ENCODE measurements around the gene ERN1.
"Not testable (repeated sequence)": the region's sequence is repeated elsewhere in the genome, so short reads cannot be mapped to it uniquely, and the experiment has no call there.

ERN1 gene

GRCh38 chr17:64016974-64017373 lies 113.0 kb downstream of the ERN1 start:
- Mint-ChIP-seq H3K36me3 (ENCODE audit: low read depth) (peaks cover 11% of the 10 kb centered on the region), H3K27me3 (no peaks in the 10 kb centered on the region), H3K4me1 (ENCODE audit: low read depth) (peaks cover 84% of the 10 kb centered on the region), H3K4me3 (peak overlapping the region; percentile 100), H3K27ac (peak overlapping the region; percentile 93), H3K9me3 (no peaks in the 10 kb centered on the region)

DNA sequence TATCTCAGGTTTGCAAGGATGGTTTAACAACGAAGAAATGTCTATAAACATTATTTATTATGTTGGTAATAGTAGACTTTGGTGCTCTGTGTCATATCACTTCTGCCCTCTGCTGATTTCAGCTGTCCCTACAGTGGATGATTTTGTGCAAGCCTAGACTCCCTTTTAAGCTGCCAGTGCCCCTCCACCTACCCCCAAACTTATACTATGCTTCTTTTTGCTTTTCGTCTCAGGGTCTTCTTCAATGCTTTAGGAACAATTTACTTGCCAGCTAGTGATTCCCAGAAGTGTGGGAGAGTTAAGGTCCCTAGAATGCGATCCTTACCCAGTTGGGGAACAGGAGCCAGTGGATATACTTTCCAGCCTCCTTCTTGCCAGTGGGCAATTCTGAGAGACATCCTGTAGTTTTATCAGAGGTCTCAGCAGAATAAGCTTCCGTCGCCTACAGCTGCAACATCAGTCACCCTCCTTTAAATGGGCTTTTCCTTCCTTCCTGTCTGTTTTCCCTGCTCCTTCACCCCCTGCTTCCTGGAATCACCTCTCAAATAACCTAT lies 113.6 kb downstream of the ERN1 start:
- peaks cover 18% of the 10 kb centered on the region for H3K36me3 Mint-ChIP-seq (ENCODE audit: low read depth)
- H3K9me3 Mint-ChIP-seq, result no peaks in the 10 kb centered on the region
- peak overlapping the region; percentile 100 for H3K4me3 Mint-ChIP-seq
- no peaks in the 10 kb centered on the region for H3K27me3 Mint-ChIP-seq
- H3K4me1 Mint-ChIP-seq (ENCODE audit: low read depth), result peaks cover 84% of the 10 kb centered on the region
- peak overlapping the region; percentile 93 for H3K27ac Mint-ChIP-seq

GRCh38 chr17:64015447-64015846 lies 114.5 kb downstream of the ERN1 start:
- Mint-ChIP-seq H3K27me3 (no peaks in the 10 kb centered on the region), H3K36me3 (ENCODE audit: low read depth) (peaks cover 27% of the 10 kb centered on the region), H3K4me1 (ENCODE audit: low read depth) (peaks cover 84% of the 10 kb centered on the region), H3K4me3 (peak overlapping the region; percentile 71), H3K9me3 (no peaks in the 10 kb centered on the region), H3K27ac (peak overlapping the region; percentile 93)

DNA sequence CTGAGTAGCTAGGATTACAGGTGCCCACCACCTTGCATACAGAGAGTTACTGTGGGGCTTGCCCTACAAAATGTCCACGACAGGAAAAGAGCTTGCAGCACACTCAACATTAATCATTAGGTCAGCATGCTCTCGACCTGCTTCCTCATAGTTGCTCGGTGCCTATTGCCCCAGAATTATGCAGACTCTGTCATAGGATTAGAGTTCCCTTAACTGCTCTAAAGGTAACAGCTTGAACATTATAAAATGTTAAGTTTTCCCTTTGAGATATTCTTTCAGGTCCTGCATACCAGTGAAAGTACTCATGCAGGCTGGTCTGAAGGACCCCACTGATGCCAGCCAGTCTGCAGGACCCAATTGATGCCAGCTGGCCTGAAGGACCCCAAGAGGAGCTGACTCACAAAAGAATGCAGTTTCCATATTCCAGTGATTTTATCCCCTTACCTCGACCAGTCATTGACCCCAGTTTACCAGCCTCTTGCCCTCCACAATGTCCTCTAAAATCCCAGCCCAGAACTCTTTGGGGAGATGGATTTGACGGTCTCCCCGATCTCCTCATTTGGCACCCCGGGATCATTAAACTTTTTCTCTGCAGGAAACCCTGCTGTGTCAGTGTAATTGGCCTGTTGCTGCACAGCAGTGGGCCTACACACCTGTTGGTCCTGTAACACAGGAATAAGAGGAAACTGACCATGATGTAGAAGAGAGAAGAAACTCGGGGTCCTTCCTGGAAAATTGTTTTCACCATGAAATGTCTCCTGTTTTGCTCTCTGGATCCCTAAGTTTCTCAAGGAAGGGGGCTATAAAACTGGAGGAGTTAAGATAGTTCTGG lies 120.2 kb downstream of the ERN1 start:
- Mint-ChIP-seq H3K9me3 (no peaks in the 10 kb centered on the region), H3K27me3 (no peaks in the 10 kb centered on the region), H3K27ac (peak overlapping the region; percentile 29), H3K36me3 (ENCODE audit: low read depth) (peaks cover 27% of the 10 kb centered on the region), H3K4me1 (ENCODE audit: low read depth) (peaks cover 76% of the 10 kb centered on the region), H3K4me3 (no peak overlapping the region)

DNA sequence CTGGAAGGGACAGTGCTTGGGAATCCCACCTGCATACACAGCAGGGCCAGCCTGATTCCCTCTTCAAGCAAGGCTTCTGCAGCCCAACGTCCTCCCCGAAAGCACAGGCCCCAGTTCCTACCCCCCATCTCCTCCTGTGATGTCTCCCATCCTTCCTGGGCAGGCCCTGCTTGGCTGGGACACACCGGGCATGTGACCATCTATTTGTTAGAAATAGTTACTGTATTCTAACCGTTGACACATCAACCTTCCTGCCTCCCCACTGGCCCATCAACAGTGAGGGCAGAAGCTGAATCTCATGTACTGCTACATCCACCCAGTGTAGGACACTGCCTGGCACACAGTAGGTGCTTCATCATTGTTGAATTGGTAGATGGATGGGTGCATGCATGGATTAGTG lies 121.1 kb downstream of the ERN1 start:
- H3K27me3 Mint-ChIP-seq, result no peaks in the 10 kb centered on the region
- H3K36me3 Mint-ChIP-seq (ENCODE audit: low read depth), result peaks cover 32% of the 10 kb centered on the region
- no peaks in the 10 kb centered on the region for H3K9me3 Mint-ChIP-seq
- peaks cover 66% of the 10 kb centered on the region for H3K4me1 Mint-ChIP-seq (ENCODE audit: low read depth)
- H3K4me3 Mint-ChIP-seq, result no peak overlapping the region
- H3K27ac Mint-ChIP-seq, result peak overlapping the region; percentile 29

DNA sequence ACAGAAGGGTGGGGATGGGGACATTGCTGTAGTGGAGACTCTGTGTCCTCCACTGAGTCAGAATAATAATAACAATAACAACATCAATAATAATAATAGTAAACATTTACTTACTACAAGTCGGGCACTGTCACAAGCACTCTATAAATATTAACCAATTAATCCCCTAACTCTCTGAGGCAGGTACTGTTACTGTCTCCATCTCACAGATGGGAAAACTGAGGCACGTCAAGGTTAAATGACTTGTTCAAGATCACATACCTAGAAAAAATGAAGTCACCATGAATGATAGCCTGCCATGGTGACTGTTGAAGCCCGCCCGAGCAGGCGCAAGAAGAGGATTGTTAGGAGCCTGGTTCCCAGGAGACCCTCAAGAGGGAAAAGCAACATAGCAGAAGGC lies 121.6 kb downstream of the ERN1 start:
- Mint-ChIP-seq H3K9me3 (no peaks in the 10 kb centered on the region), H3K36me3 (ENCODE audit: low read depth) (peaks cover 37% of the 10 kb centered on the region), H3K27me3 (no peaks in the 10 kb centered on the region), H3K4me1 (ENCODE audit: low read depth) (peaks cover 61% of the 10 kb centered on the region), H3K4me3 (no peak overlapping the region), H3K27ac (no peak overlapping the region)

DNA sequence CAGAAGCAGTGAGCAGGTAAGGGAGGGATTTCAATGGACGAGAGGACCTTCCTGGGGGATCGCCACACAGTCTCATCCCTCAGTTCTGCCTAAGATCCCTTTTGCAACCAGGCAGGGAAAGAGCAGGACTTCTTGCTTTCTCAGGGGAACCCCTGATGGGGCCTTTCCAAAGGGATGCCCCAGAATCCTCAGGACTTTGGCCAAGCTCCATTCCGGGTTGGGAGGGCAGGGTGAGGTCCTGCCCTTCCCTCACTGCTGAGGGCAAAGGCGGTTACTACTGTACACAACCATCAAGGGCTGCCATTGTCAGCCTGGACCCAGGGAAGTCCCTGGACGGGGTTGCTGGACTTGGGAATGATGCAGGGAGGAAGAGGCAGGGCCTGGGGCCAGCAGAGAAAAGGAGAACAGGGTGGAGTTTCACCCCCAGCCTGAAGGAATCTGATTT lies 122.1 kb downstream of the ERN1 start:
- no peaks in the 10 kb centered on the region for H3K27me3 Mint-ChIP-seq
- no peak overlapping the region for H3K4me3 Mint-ChIP-seq
- peaks cover 56% of the 10 kb centered on the region for H3K4me1 Mint-ChIP-seq (ENCODE audit: low read depth)
- peaks cover 38% of the 10 kb centered on the region for H3K36me3 Mint-ChIP-seq (ENCODE audit: low read depth)
- H3K27ac Mint-ChIP-seq, result no peak overlapping the region
- no peaks in the 10 kb centered on the region for H3K9me3 Mint-ChIP-seq

DNA sequence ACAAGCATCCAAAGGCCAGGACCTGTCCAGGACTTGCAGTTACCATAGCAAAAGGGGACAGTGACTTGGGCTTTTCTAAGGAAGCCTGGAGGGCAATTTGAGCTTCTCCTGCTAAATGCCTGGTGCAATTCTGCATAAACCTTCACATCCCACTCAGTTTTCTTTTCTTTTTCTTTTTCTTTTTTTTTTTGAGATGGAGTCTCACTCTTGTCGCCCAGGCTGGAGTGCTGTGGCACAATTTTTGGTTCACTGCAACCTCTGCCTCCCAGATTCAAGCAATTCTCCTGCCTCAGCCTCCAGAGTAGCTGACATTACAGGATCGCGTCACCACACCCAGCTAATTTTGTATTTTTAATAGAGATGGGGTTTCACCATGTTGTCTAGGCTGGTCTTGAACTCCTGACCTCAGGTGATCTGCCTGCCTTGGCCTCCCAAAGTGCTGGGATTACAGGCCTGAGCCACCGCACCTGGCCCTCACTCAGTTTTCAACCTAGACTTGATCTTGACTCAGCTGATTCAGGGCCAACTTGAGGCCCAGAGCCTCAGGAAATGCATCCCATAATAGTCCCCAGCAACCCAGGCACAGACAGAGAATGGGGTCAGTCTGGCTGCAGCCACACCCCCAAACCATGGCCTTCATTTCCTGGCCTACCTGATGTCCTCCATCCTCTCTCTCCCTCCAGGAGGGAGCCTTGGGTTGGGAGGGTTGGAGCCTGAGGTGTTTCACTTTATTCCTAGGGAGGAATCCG lies 122.7 kb downstream of the ERN1 start:
- H3K36me3 Mint-ChIP-seq (ENCODE audit: low read depth), result peaks cover 34% of the 10 kb centered on the region
- not testable (repeated sequence) for H3K4me3 Mint-ChIP-seq, H3K27ac Mint-ChIP-seq, H3K27me3 Mint-ChIP-seq, H3K9me3 Mint-ChIP-seq
- peaks cover 53% of the 10 kb centered on the region for H3K4me1 Mint-ChIP-seq (ENCODE audit: low read depth)

DNA sequence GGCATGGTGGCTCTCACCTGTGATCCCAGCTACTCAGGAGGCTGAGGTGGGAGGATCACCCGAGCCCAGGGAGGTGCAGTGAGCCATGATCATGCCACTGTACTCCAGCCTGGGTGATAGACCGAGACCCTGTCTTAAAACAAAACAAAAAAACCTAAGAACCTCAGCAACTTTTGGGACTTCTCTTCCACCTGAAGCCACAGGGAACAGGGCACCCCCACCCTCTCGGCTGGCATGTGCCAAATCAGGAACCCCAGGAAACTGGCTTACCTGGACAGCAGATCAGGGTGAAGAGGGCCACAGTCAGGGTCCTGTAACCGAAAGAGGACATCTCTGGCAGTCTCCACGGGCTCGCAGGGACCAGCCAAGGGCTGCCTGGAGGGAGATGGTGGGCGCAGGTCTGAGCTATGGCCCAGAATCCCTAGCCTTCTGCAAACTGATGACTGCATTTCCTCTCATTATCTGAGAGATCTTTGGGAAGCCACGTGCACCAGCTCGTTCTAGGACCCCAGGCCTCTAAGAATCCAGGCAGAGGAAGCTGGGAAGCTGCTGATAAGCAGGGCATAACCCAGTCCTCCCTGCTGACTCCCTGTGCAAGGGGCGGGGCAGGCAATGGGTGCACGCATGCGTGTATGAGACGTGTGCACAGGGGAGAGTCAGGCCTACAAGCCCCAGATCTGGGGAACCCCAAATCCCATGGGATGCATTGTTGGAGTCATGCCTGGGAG lies 123.4 kb downstream of the ERN1 start:
- H3K27me3 Mint-ChIP-seq, result no peaks in the 10 kb centered on the region
- no peak overlapping the region for H3K27ac Mint-ChIP-seq
- H3K9me3 Mint-ChIP-seq, result no peaks in the 10 kb centered on the region
- peaks cover 47% of the 10 kb centered on the region for H3K4me1 Mint-ChIP-seq (ENCODE audit: low read depth)
- H3K4me3 Mint-ChIP-seq, result no peak overlapping the region
- peaks cover 29% of the 10 kb centered on the region for H3K36me3 Mint-ChIP-seq (ENCODE audit: low read depth)

GRCh38 chr17:64005734-64006167 lies 124.2 kb downstream of the ERN1 start:
- Mint-ChIP-seq H3K9me3 (no peaks in the 10 kb centered on the region), H3K36me3 (ENCODE audit: low read depth) (peaks cover 21% of the 10 kb centered on the region), H3K27me3 (no peaks in the 10 kb centered on the region), H3K27ac (no peak overlapping the region), H3K4me3 (no peak overlapping the region), H3K4me1 (ENCODE audit: low read depth) (peaks cover 40% of the 10 kb centered on the region)

GRCh38 chr17:64004903-64005733 lies 124.8 kb downstream of the ERN1 start:
- H3K27ac Mint-ChIP-seq, result no peak overlapping the region
- no peaks in the 10 kb centered on the region for H3K27me3 Mint-ChIP-seq
- H3K9me3 Mint-ChIP-seq, result no peaks in the 10 kb centered on the region
- H3K4me3 Mint-ChIP-seq, result no peak overlapping the region
- peaks cover 16% of the 10 kb centered on the region for H3K36me3 Mint-ChIP-seq (ENCODE audit: low read depth)
- H3K4me1 Mint-ChIP-seq (ENCODE audit: low read depth), result peaks cover 33% of the 10 kb centered on the region

DNA sequence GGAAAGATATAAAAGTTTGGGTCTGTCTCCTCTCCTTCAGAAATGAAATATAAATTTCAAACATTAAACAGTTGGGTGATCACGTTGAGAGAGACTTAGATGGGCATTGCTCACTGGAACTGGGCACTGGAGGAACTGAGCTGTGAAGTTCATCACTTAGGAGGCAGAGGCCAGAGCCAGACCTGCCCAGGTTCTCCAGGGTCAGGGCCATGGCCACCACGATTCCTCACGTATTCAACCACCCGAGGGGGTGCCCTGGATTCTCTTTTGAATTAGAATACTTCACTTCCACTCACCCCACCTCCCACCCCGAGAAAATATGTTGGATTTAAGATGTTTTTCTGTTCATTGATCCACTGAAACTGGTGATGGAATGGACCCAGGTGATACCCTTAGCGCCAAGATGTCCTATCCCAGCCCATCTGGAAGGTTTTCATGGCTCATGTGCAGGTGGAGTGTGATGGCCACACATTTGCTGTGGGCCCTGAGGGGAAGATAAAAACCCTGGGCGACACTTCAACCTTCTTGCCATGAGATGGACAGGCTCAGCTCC lies 125.7 kb downstream of the ERN1 start:
- Mint-ChIP-seq H3K4me1 (ENCODE audit: low read depth) (peaks cover 31% of the 10 kb centered on the region), H3K9me3 (no peaks in the 10 kb centered on the region), H3K27me3 (peaks cover 3% of the 10 kb centered on the region), H3K4me3 (no peak overlapping the region), H3K36me3 (ENCODE audit: low read depth) (peaks cover 12% of the 10 kb centered on the region), H3K27ac (no peak overlapping the region)

- Mint-ChIP-seq H3K27ac (no peak overlapping the region), H3K27me3 (peaks cover 3% of the 10 kb centered on the region), H3K9me3 (no peaks in the 10 kb centered on the region), H3K36me3 (ENCODE audit: low read depth) (peaks cover 12% of the 10 kb centered on the region), H3K4me3 (no peak overlapping the region), H3K4me1 (ENCODE audit: low read depth) (peaks cover 30% of the 10 kb centered on the region)
These were observed 126.3 kb downstream of the ERN1 start for GRCh38 chr17:64003526-64004121.
